DMS153 (cell line): Measurements from ENCODE around the gene SCGB1C2.

Experiments
- DNase-seq: peaks from one replicate; lab custom pipeline; 2025; lab: John Stamatoyannopoulos, UW

The SCGB1C2 gene

DNA sequence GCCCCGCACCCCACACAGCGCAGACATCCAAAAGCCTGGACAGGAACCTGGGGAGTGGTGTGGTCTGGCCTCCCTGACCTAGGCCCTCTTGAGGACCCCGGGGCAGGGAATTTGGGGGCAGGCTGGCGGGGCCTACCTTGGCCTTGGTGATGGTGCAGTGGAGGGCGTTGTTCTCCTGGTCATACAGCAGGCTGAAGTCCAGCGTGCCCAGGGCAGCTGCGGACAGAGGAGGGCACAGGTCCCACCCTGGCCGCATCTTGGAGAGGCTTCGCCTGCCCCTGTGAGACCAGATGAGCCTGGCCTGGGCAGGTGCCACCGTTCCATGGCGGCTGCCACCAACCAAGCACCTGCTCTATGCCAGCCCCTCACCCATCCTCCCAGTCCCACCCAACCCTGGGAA, 35.0 kb downstream of the SCGB1C2 start:
- DNase-seq = no peak

- no peak for DNase-seq
These were observed 36.0 kb downstream of the SCGB1C2 start for GRCh38 chr17:173166-173911.

DNA sequence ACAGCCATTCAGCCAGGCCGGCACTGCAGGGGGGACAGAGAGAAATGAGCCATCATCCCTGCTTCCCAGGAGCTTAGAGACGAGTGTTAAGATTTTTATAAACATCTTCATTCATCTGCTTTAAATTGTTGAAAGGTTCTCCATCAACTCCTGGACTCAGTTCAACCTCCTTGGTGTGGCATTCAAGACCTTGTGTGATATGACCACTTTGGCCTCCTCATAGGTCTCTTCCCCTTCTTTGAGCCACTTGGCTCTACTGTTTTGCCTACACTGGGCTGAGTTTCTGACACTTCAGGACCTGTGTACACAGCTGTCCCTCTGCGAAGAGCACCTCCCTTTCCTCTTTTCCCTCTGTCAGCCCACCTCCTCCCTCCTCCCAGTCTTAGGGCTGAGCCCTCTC, 39.8 kb downstream of the SCGB1C2 start:
- DNase-seq = no peak

DNA sequence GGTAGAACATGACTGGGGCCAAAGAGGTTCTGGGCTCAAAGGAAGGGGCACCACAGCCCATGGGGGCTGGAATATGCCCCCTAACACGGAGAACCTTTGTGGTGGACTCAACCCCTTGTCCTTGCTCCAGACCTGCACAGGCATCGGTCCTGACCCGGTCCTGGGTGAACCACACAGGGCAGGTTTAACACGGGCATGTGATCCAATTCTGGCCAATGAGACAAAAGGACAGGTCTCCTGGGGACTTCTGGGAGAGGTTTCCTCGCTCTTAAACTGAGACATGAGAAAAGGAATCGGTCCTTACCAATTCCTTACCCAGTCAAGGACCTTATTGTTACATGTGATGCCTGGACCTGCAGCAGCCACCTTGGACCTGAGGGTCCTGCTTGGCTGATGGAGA, 40.4 kb downstream of the SCGB1C2 start:
- DNase-seq = no peak

GRCh38 chr17:178292-179065, 41.1 kb downstream of the SCGB1C2 start:
- DNase-seq = no peak

GRCh38 chr17:179066-179432, 41.7 kb downstream of the SCGB1C2 start:
- DNase-seq = no peak

DNA sequence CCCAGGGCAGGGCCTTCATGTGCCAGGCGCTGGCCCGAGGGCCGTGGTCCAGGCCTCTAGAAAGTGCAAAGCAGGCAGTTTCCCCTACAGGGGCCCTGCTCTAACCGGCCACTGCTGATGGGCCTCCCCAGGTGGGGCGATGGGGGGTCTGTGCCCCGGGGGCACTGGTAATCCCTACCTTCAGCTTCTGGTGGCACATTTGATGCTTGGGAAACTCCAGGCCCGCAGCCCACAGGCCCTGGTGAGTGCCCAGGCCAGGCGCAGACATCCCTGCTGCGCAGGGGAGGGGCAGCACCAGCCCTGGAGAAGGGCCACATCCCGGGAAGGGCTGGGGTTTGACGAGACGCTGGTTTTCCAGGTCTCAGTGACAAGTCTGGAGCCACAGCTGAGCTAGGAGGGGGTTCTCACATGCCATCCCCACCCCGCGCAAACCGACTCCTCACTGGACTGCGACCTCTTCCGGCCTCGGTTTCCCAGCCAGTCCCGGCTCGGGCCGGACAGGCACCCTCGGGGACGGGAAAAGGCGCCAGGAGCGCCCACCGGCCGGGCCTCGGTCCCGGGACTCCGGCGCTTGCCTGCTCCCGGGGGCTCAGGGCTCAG, 42.5 kb downstream of the SCGB1C2 start:
- no peak for DNase-seq

DNA sequence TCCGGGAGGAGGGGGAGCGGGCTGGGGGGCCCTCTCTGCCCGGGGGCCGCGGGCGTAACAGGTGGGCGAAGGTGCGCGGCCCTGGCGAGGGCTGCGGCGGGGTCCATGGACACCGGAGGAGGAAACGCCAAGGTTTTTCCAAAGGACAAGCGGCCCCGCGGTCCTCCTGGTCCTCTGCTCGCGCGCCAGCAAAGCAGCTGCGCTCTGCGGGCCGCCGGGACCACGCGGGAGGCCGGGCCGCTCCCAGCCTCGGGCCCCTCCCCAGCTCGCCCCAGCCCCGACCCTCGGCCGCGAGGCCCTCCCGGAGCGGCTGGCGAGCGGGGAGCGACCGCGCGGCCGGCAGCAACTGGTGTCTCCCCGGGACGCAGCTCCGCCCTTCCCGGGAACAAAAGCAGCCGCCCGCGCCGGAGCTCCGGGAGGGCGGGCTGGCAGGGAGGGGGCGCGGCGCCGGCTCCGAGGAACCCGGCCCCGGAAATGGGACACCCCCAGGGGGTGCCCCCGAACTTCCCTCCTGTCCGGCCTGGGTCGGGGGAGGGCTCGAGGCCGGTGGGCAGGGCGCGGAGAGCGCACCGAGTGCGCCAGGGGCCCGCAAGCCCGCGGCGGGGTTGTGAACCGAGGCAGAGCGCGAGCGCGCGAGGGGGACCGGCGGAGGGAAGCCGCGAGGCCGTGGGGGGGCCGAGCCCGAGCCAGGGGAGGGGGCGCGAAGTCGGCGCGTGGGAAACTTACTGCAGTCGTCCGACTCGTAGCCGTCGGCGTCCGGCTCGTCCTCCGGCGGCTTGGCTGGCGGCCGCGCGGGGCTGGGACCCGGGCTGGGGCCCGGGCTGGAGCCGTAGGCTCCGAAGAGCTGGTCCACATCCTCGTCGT, 43.2 kb downstream of the SCGB1C2 start:
- no peak for DNase-seq

- DNase-seq = no peak
These were observed 44.1 kb downstream of the SCGB1C2 start, which contains the start of gene DOC2B for GRCh38 chr17:181245-182049. Gene DOC2B (minus strand): TSS chr17:181650. CDS start chr17:181479, 171 bp downstream.

GRCh38 chr17:182050-182751, 44.8 kb downstream of the SCGB1C2 start:
- no peak for DNase-seq

DNA sequence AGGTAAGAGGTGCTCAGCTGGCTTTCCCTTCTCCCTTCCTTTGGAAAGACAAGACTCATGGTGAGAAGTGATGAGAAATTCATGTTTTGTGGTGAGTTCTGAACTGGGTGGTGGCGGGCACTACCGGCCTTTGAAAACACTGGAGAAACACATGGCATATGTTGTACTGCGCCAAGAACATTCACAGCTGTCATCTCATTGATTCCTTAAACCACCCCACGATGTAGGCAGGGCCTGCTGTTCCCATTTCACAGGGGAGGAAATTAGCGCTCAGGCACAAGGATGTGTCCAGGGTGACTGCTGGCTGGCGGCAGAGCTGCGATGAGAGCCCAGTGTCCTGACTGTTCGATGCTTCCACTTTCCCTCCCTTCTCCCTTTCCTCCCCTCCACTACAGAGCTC, 45.7 kb downstream of the SCGB1C2 start:
- DNase-seq = no peak

DNA sequence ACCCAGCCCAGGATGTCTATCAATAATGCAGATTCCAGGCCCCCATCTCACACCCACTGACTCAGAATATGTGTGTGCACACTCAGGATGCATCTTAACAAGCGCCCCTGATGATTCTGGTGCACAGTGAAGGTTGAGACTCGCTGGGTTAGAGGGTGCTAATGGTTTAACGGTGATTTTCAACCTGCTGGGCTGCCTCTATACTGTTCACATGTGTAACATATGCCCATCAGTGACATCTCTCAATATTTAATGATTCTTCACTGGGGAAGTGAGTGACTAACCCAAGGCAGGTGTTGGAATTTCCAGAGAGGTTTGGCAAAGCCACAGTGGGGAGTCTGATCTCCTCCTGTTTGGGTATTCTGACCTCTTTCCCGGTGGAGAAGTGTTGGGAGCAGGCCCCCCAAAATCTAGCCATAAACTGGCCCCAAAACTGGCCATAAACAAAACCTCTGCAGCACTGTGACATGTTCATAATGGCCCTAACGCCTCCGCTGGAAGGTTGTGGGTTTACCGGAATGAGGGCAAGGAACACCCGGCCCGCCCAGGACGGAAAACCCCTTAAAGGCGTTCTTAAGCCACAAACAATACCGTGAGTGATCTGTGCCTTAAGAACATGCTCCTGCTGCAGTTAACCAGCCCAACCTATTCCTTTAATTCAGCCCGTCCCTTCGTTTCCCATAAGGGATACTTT, 48.2 kb downstream of the SCGB1C2 start:
- DNase-seq = no peak

DNA sequence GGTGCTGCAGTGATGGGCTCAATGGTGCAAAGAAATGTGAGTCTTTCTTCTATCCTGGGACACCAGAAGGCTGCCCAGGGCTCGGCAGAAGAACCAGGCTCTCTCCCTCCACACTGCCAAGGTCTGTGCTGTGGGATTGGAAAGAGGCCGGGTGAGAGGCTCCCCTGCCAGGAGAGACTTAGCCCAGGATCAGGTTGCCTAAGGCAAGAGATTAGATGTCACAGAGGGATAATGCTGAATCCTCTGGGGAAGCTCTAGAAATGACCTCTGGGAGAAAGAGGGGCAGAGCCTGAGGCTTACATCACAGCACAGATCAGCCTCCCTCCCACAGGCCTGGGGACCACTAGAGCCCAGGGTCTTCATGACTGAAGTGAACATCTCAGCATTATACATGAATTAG, 49.8 kb downstream of the SCGB1C2 start:
- no peak for DNase-seq
